GM06990 (cell line): ENCODE measurements around the gene MYL4.

Experiments used
- DNase-seq: peaks from one replicate; pipeline ENCODE4 v3.0.0-alpha.2; 2011; ENCODE audit not compliant: insufficient read length; ENCODE audit errors: extremely low read depth
- H3K27me3 ChIP-seq: replicated peaks from 2 replicates; pipeline ENCODE4 v1.6.0; 2011; ENCODE audit warnings: low read length; ENCODE audit not compliant: control insufficient read depth, insufficient read depth
- H3K36me3 ChIP-seq: 2 replicates; pipeline ENCODE4 v1.5.1; 2011; ENCODE audit warnings: low read length; ENCODE audit not compliant: control insufficient read depth, insufficient read depth
- H3K4me3 ChIP-seq: replicated peaks from 2 replicates; pipeline ENCODE4 v1.5.1; 2011; ENCODE audit warnings: low read depth, mild to moderate bottlenecking, control low read depth, low read length
- TF ChIP-seq, protein P1 (sequence below): IDR thresholded peaks from 2 replicates; pipeline ENCODE4 v1.5.1; 2011; ENCODE audit warnings: low read length, control low read depth, mild to moderate bottlenecking, inconsistent platforms; ENCODE audit not compliant: insufficient read depth, poor library complexity, severe bottlenecking

Gene MYL4

DNA sequence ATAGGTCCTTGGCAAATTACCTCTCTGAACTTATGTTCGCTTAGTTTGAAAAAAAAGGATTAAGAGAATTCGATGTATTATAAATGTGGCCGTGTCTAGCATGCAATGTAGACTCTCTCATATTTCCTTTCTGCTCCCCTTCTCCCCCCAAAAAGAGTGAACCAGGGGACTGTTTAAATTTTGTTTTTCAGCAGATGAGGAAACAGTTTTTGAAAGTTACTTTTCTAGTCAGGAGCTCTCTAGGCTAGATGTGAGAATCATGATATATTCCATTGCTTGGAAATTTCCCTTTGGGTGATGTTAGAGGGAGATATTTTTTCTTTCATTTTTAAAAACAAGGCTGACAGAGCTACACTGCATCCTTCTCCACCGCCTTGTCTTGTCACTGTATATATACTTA lies 18.9 kb upstream of the MYL4 start:
- H3K27me3 ChIP-seq, result no peaks in the 10 kb centered on the region
- H3K4me3 ChIP-seq, result no peak overlapping the region
- DNase-seq, result no peak
- H3K36me3 ChIP-seq, result no peaks in the 10 kb centered on the region
- TF ChIP-seq, protein P1, sequence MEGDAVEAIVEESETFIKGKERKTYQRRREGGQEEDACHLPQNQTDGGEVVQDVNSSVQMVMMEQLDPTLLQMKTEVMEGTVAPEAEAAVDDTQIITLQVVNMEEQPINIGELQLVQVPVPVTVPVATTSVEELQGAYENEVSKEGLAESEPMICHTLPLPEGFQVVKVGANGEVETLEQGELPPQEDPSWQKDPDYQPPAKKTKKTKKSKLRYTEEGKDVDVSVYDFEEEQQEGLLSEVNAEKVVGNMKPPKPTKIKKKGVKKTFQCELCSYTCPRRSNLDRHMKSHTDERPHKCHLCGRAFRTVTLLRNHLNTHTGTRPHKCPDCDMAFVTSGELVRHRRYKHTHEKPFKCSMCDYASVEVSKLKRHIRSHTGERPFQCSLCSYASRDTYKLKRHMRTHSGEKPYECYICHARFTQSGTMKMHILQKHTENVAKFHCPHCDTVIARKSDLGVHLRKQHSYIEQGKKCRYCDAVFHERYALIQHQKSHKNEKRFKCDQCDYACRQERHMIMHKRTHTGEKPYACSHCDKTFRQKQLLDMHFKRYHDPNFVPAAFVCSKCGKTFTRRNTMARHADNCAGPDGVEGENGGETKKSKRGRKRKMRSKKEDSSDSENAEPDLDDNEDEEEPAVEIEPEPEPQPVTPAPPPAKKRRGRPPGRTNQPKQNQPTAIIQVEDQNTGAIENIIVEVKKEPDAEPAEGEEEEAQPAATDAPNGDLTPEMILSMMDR, result no peak

DNA sequence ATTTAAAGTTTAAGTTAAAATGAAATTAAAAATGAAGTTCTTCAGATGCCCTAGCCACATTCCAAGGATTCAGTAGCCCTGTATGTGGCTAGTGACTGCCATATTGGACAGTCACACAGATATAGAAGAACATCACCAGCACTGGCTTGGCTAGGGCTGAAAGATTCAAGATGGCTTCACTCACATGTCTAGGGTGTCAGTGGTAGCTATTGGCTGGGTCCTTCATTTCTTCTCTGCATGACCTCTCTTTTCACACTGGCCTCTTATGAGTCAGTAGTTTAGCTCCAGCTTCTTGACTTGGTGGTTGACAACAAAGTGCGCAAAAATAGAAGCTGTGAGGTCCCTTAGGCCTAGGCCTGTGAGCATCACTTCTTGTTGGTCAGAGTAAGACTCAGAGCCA lies 18.4 kb upstream of the MYL4 start:
- H3K27me3 ChIP-seq, result no peaks in the 10 kb centered on the region
- TF ChIP-seq, protein P1, result no peak
- H3K36me3 ChIP-seq, result no peaks in the 10 kb centered on the region
- no peak for DNase-seq
- H3K4me3 ChIP-seq, result no peak overlapping the region

DNA sequence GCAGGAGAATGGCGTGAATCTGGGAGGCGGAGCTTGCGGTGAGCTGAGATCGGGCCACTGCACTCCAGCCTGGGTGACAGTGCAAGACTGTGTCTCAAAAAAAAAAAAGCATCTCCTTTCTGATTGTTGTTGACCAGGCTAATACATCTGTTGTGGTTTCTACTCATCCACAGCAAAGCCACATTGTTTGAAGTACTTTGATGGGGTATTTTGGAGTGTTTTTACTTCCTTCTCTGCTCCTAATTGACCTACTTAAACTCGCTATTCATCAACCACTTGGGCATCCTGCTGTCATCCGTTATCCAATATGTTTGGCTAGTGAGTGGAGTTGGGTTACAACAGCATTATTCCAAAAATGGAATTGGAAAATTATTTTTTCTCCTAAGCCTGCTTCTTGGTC lies 16.6 kb upstream of the MYL4 start:
- H3K27me3 ChIP-seq, result no peaks in the 10 kb centered on the region
- peak; percentile 29 for DNase-seq
- no peaks in the 10 kb centered on the region for H3K36me3 ChIP-seq
- TF ChIP-seq, protein P1, result no peak
- H3K4me3 ChIP-seq, result no peak overlapping the region

DNA sequence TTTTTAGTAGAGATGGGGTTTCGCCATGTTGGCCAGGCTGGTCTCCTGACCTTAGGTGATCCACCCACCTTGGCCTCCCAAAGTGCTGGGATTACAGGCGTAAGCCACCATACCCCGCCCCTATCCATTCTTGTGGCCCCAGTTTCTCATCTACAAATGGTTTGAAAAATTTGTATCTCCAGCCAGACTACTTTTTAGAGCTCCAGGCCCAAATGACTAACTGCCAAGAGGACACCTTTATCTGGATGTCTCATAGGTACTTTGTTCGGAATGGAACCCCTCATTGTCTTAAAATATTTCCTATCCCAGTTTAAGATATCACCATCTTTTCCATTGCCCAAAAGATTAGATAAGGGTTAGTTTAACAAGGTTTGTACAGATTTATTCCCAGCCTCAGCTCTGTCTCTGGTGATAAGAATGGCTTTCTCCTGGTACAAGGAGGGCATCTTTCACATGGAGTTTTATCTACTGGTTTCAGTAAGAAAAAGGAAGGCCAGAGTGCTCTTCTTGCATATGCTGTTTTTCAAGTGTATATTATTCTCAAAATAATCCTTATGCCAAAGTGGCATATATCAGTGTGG lies 15.1 kb upstream of the MYL4 start:
- no peak for DNase-seq
- H3K36me3 ChIP-seq, result no peaks in the 10 kb centered on the region
- no peak overlapping the region for H3K4me3 ChIP-seq
- TF ChIP-seq, protein P1, result no peak
- H3K27me3 ChIP-seq, result no peaks in the 10 kb centered on the region

DNA sequence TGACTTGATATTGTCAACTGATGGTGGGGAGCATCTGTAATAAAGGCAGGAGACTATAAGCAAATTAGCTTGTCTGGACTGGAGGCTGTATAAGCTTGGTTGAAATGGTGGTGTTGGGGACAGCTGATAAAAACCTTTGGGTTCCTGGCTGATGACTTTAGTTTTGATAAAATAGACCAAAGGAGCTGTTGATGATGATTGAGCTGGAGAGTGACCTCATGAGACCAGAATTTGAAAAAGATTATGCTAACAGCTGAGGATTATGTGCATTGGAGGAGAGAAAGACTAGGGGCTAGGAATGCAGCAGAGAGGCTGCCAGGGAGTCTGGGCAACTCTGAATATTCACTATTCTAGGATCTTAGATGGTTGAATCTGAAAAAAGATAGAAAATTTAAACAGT lies 11.3 kb upstream of the MYL4 start:
- H3K4me3 ChIP-seq, result no peak overlapping the region
- H3K36me3 ChIP-seq, result no peaks in the 10 kb centered on the region
- no peaks in the 10 kb centered on the region for H3K27me3 ChIP-seq
- TF ChIP-seq, protein P1, result no peak
- no peak for DNase-seq
